Keratinocyte (primary cell): ENCODE data around the gene KIF26A. TPM values are rescaled to one million over a fixed set of nuclear protein-coding genes. Genes with fewer than 3 reads are reported as not detected.

Experiments
- DNase-seq: peaks from one replicate; pipeline ENCODE4 v3.0.0-alpha.2; 2011; ENCODE audit warnings: low read depth, missing footprints, low spot score
- FAIRE-seq: peaks from 2 replicates; lab custom pipeline; 2011; peaks lifted over from hg19 to GRCh38; lab: Jason Lieb, UNC
- H2AFZ ChIP-seq: 2 replicates; pipeline ENCODE4 v1.6.0; 2012; ENCODE audit warnings: low read length, control low read depth, inconsistent platforms; ENCODE audit not compliant: control insufficient read depth
- H3K27ac ChIP-seq: 2 replicates; pipeline ENCODE4 v1.5.1; 2011; ENCODE audit warnings: low read length; ENCODE audit not compliant: control insufficient read depth, insufficient read depth
- H3K27me3 ChIP-seq: 3 replicates; pipeline ENCODE4 v1.6.0; 2011; ENCODE audit warnings: low read length; ENCODE audit not compliant: control insufficient read depth, insufficient read depth; ENCODE audit errors: extremely low read depth
- H3K36me3 ChIP-seq, 2 experiments: 2 replicates in 1 of 2; 3 replicates in 1 of 2; pipeline ENCODE4 v1.5.1; 2011; ENCODE audit warnings: low read length in 2 of 2, mild to moderate bottlenecking in 1 of 2; ENCODE audit not compliant: control insufficient read depth in 2 of 2, insufficient read depth in 2 of 2; ENCODE audit errors: extremely low read depth in 1 of 2
- H3K4me1 ChIP-seq: 3 replicates; pipeline ENCODE4 v1.5.1; 2011; ENCODE audit warnings: low read length; ENCODE audit not compliant: control insufficient read depth, insufficient read depth; ENCODE audit errors: extremely low read depth
- H3K4me2 ChIP-seq: 3 replicates; pipeline ENCODE4 v1.6.0; 2011; ENCODE audit warnings: low read depth, low read length; ENCODE audit not compliant: control insufficient read depth, insufficient read depth; ENCODE audit errors: extremely low read depth
- H3K4me3 ChIP-seq, 3 experiments: fragments of 200-600 bp in 1 of 3; sonication (generic) in 1 of 3; 2 replicates in 2 of 3; 3 replicates in 1 of 3; pipeline ENCODE4 v1.5.1; 2011 to 2016; ENCODE audit warnings: low read length in 3 of 3, mild to moderate bottlenecking in 3 of 3, control low read depth in 2 of 3, inconsistent platforms in 1 of 3, low read depth in 1 of 3, mixed read lengths in 1 of 3, mixed run types in 1 of 3, moderate library complexity in 1 of 3; ENCODE audit not compliant: control insufficient read depth in 2 of 3, insufficient read depth in 2 of 3; ENCODE audit errors: extremely low read depth in 1 of 3
- H3K79me2 ChIP-seq: 2 replicates; pipeline ENCODE4 v1.6.0; 2012; ENCODE audit warnings: low read length; ENCODE audit not compliant: control insufficient read depth, insufficient read depth
- H3K9ac ChIP-seq: 3 replicates; pipeline ENCODE4 v1.6.0; 2011; ENCODE audit warnings: low read length; ENCODE audit not compliant: control insufficient read depth, insufficient read depth; ENCODE audit errors: extremely low read depth
- H3K9me1 ChIP-seq: 3 replicates; pipeline ENCODE4 v1.6.0; 2011; ENCODE audit warnings: low read length; ENCODE audit not compliant: control insufficient read depth, insufficient read depth; ENCODE audit errors: extremely low read depth
- H3K9me3 ChIP-seq: 2 replicates; pipeline ENCODE4 v1.5.1; 2012; ENCODE audit warnings: low read depth, low read length; ENCODE audit not compliant: control insufficient read depth
- H4K20me1 ChIP-seq: 3 replicates; pipeline ENCODE4 v1.6.0; 2011; ENCODE audit warnings: low read length; ENCODE audit not compliant: control insufficient read depth, insufficient read depth; ENCODE audit errors: extremely low read depth
- CTCF ChIP-seq, 3 experiments: IDR thresholded peaks in 1 of 3; conservative IDR thresholded peaks in 1 of 3; optimal IDR thresholded peaks in 1 of 3; 2 replicates in 2 of 3; 3 replicates in 1 of 3; pipeline versions ENCODE3 to v1.5.1; 2011; ENCODE audit warnings: low read length in 3 of 3, mild to moderate bottlenecking in 3 of 3, moderate library complexity in 2 of 3, control low read depth in 1 of 3, inconsistent platforms in 1 of 3; ENCODE audit not compliant: insufficient read depth in 2 of 3; ENCODE audit errors: extremely low read depth in 1 of 3
- EZH2 ChIP-seq: IDR thresholded peaks from one replicate; pipeline ENCODE4 v1.6.1; 2012; ENCODE audit warnings: inconsistent platforms, mild to moderate bottlenecking, low read length, moderate library complexity
- dilution Hi-C: fragments of 300-500 bp; cut with MboI; formaldehyde crosslinking; loops from one replicate; pipeline ENCODE4 v1.7.0; 2020; ENCODE audit warnings: low sequenced_read_pairs; ENCODE audit not compliant: extremely low pct_ligation_motif_present
- polyA plus RNA-seq, 5 experiments: library from polyadenylated mRNA; depleted of rRNA in 3 of 5; stranded (reverse) in 3 of 5; stranded (forward) in 1 of 5; unstranded in 1 of 5; fragments of >200 nt; gene quantifications; 1 replicate in 1 of 5; 2 replicates in 3 of 5; 3 replicates in 1 of 5; pipeline versions ENCODE4 v1.2.1 to v1.2.3, GENCODE V29; 2011 to 2012; ENCODE audit warnings: missing spikeins in 2 of 5, low read depth in 1 of 5, low replicate concordance in 1 of 5

KIF26A gene
- polyA plus RNA-seq, 1 donor (not counting 4 experiments of a cell fraction or from before 2014, with no cell fraction given) = 0.07 TPM

- Histone ChIP-seq H3K4me1 (peaks cover 4% of the 10 kb centered on the region), H3K4me3 (no peak overlapping the region), H3K9me3 (no peaks in the 10 kb centered on the region), H3K4me2 (no peak overlapping the region), H3K9me1 (no peaks in the 10 kb centered on the region), H3K9ac (no peak overlapping the region), H3K27ac (no peak overlapping the region), H3K36me3 (no peaks in the 10 kb centered on the region), H4K20me1 (no peaks in the 10 kb centered on the region), H2AFZ (no peak overlapping the region), H3K79me2 (no peaks in the 10 kb centered on the region), H3K27me3 (peaks cover 51% of the 10 kb centered on the region)
- dilution Hi-C loops = loop anchor here (25.0 kb wide), 1 partner anchor 102 kb away; no protein-coding TSS in a partner anchor
- DNase-seq = no peak
- TF ChIP-seq CTCF (optimal IDR thresholded peaks at IDR 0.05 in 1 of 3, IDR thresholded peaks at IDR 0.05 in 1 of 3, conservative IDR thresholded peaks at IDR 0.05 in 1 of 3; ENCODE audit: extremely low read depth in 1 of 3, insufficient read depth in 2 of 3, low read length in 3 of 3) (no peak), EZH2 (no peak)
- FAIRE-seq = no peak
These were observed 1.2 kb downstream of the KIF26A start for GRCh38 chr14:104139460-104140212.

- Histone ChIP-seq H3K36me3 (no peaks in the 10 kb centered on the region), H3K9ac (no peak overlapping the region), H3K4me3 (no peak overlapping the region), H3K27ac (no peak overlapping the region), H3K27me3 (peaks cover 46% of the 10 kb centered on the region), H3K9me3 (no peaks in the 10 kb centered on the region), H3K9me1 (no peaks in the 10 kb centered on the region), H2AFZ (no peak overlapping the region), H3K79me2 (no peaks in the 10 kb centered on the region), H4K20me1 (no peaks in the 10 kb centered on the region), H3K4me1 (peaks cover 4% of the 10 kb centered on the region), H3K4me2 (no peak overlapping the region)
- TF ChIP-seq EZH2 = no peak
- no peak for TF ChIP-seq CTCF (optimal IDR thresholded peaks at IDR 0.05 in 1 of 3, IDR thresholded peaks at IDR 0.05 in 1 of 3, conservative IDR thresholded peaks at IDR 0.05 in 1 of 3; ENCODE audit: extremely low read depth in 1 of 3, insufficient read depth in 2 of 3, low read length in 3 of 3)
- DNase-seq (no peak), FAIRE-seq (no peak)
- dilution Hi-C loops = loop anchor here (25.0 kb wide), 1 partner anchor 103 kb away; no protein-coding TSS in a partner anchor
These were observed 1.8 kb downstream of the KIF26A start for GRCh38 chr14:104140213-104140462.
